ENCODE measurements around the gene KCNA10.

DNA sequence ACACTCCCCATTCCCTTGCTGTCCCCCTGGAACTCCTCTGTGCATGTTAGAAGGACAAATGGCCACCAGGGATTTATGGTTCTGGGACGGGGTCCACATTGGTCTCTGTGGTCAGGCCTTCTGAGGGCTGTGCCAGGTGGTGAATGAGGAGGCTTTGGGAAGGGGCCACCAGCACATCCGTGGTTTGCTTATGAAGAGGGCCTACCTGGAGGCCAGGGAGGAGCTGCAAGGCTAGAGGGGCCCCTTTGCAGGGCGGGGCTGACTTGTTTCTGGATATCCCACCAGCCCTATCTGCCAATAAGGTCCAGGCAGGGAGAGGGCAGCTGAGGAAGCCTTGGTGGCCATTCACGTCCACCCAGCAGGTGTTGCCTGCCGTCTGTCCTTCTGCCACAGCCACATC, 24.9 kb downstream of the KCNA10 start:
- TF ChIP-seq, protein P1, sequence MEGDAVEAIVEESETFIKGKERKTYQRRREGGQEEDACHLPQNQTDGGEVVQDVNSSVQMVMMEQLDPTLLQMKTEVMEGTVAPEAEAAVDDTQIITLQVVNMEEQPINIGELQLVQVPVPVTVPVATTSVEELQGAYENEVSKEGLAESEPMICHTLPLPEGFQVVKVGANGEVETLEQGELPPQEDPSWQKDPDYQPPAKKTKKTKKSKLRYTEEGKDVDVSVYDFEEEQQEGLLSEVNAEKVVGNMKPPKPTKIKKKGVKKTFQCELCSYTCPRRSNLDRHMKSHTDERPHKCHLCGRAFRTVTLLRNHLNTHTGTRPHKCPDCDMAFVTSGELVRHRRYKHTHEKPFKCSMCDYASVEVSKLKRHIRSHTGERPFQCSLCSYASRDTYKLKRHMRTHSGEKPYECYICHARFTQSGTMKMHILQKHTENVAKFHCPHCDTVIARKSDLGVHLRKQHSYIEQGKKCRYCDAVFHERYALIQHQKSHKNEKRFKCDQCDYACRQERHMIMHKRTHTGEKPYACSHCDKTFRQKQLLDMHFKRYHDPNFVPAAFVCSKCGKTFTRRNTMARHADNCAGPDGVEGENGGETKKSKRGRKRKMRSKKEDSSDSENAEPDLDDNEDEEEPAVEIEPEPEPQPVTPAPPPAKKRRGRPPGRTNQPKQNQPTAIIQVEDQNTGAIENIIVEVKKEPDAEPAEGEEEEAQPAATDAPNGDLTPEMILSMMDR (conservative IDR thresholded peaks at IDR 0.05; ENCODE audit: low read length) = no peak
- no peak for TF ChIP-seq EZH2phosphoT487 (IDR thresholded peaks at IDR 0.05; ENCODE audit: borderline replicate concordance, low read depth, low read length)
